AG10803 (cell line): ENCODE results near the gene TPGS2.

Experiments
- DNase-seq: peaks from one replicate; pipeline ENCODE4 v3.0.0; 2010; ENCODE audit warnings: low read depth
- H3K4me3 ChIP-seq: 2 replicates; pipeline ENCODE4 v1.5.1; 2011; ENCODE audit warnings: mild to moderate bottlenecking, low read length, control low read depth
- CTCF ChIP-seq: conservative IDR thresholded peaks from 2 replicates; pipeline ENCODE4 v1.5.1; 2011; ENCODE audit warnings: mild to moderate bottlenecking, low read length, control low read depth, inconsistent platforms

Gene TPGS2

GRCh38 chr18:36776650-36777049 lies 52.2 kb downstream of the TPGS2 start:
- TF ChIP-seq CTCF, result no peak
- no peak overlapping the region for H3K4me3 ChIP-seq
- no peak for DNase-seq

GRCh38 chr18:36775396-36775795 lies 53.4 kb downstream of the TPGS2 start:
- no peak overlapping the region for H3K4me3 ChIP-seq
- no peak for TF ChIP-seq CTCF
- DNase-seq, result no peak

- H3K4me3 ChIP-seq, result no peak overlapping the region
- no peak for TF ChIP-seq CTCF
- DNase-seq, result peak; percentile 78
These were observed 56.5 kb downstream of the TPGS2 start for GRCh38 chr18:36772241-36772723.

- no peak overlapping the region for H3K4me3 ChIP-seq
- no peak for TF ChIP-seq CTCF
- DNase-seq, result no peak
These were observed 57.6 kb downstream of the TPGS2 start for GRCh38 chr18:36771245-36771644.

GRCh38 chr18:36770315-36770946 lies 58.4 kb downstream of the TPGS2 start:
- TF ChIP-seq CTCF, result no peak
- DNase-seq, result peak; percentile 47
- H3K4me3 ChIP-seq, result no peak overlapping the region

GRCh38 chr18:36769611-36770314 lies 59.0 kb downstream of the TPGS2 start:
- DNase-seq, result no peak
- no peak; the same call in 1 of the 2 replicates for TF ChIP-seq CTCF
- H3K4me3 ChIP-seq, result no peak overlapping the region

- no peak for DNase-seq
- H3K4me3 ChIP-seq, result no peak overlapping the region
- TF ChIP-seq CTCF, result no peak
These were observed 59.6 kb downstream of the TPGS2 start for GRCh38 chr18:36769172-36769571.
